Measurements from ENCODE around the gene GPD1.
A peak's percentile ranks its signal among the peaks of the same experiment; 100 is the strongest.
"Not testable (repeated sequence)": the region's sequence is repeated elsewhere in the genome, so short reads cannot be mapped to it uniquely, and the experiment has no call there.

The GPD1 gene

GRCh38 chr12:50132505-50133135 is 28.8 kb downstream of the GPD1 start:
- DNase-seq, result peak in 1 of 2 experiments; percentile 27

DNA sequence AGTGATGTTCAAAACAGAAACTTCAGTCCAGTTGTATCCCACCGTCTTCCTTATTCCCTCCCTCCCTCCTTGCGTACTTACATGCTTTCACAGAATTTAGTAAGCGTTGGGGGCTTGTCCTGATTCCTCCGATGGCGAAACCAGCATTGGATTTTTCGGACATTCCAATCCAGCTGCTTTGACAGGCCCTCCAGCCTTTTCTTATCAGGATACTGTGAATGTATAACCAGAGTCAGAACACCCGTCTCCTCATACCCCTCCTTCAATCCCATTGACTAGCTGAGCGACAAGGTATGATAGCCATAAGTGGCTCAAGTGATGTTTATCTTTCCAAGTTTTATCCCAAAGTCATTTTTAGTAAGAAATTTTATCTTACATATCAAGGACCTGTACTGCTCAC is 39.2 kb downstream of the GPD1 start:
- no peak for DNase-seq

- DNase-seq, result no peak
Measured at GRCh38 chr12:50145439-50145838, 41.6 kb downstream of the GPD1 start.

DNA sequence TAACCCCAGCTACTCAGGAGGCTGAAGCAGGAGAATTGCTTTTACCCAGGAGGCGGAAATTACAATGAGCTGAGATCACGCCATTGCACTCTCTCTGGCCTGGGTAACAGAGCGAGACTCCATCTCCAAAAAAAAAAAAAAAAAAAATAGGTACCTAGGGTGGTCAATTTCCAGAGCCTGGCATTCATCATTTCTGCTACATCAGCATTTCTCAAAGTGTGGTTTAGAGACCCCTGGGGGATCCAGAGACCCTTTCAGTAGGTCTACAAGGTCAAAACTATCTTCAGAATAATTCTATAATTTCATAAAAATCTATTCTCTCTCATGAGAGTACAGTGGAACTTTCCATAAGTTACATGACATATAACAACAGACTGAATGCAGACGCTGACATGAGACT is 43.5 kb downstream of the GPD1 start:
- DNase-seq, result no peak

- not testable (repeated sequence) for DNase-seq
Measured at GRCh38 chr12:50148011-50148410, 44.2 kb downstream of the GPD1 start.

DNA sequence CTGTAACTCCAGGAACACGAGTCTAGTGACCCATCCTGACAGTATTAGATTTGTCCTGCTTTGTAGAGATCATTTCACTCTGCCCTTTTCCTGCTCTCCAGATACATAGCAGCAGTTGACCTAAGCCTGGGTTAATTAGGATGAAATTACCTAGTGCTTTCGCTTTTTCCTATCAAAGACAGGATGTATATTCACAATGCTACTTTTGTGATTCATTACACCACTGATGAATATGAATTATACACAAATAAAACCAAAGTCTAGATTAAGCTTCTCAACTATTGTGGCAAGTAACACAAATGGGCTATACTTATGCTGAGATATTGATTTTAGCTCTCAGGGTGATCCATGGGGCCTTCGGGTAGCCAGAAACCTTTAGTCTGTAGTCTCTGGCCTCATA is 45.5 kb downstream of the GPD1 start:
- no peak for DNase-seq

GRCh38 chr12:50151047-50151687 is 47.4 kb downstream of the GPD1 start:
- no peak for DNase-seq

- not testable (repeated sequence) for DNase-seq
Measured at GRCh38 chr12:50154947-50155346, 51.1 kb downstream of the GPD1 start.

- DNase-seq, result no peak
Measured at GRCh38 chr12:50156641-50157040, 52.8 kb downstream of the GPD1 start.

GRCh38 chr12:50157259-50157658 is 53.5 kb downstream of the GPD1 start:
- no peak for DNase-seq

- no peak for DNase-seq
Measured at GRCh38 chr12:50160643-50161042, 56.8 kb downstream of the GPD1 start.

All from NCI-H524 (cell line).